Mesenchymal stem cell (in vitro differentiated cells and primary cell): ENCODE data around the gene CROCC.
A peak's percentile ranks its signal among the peaks of the same experiment; 100 is the strongest.
"Not testable (repeated sequence)": the region's sequence is repeated elsewhere in the genome, so short reads cannot be mapped to it uniquely, and the experiment has no call there.

Experiments
- DNase-seq: peaks from one replicate; pipeline ENCODE4 v3.0.0-alpha.2; 2013
- H2AFZ ChIP-seq: one replicate; pipeline ENCODE4 v1.6.1; 2013; ENCODE audit warnings: low read depth, mild to moderate bottlenecking, control low read depth, inconsistent platforms, low read length, moderate library complexity
- H2AK5ac ChIP-seq: 2 replicates; pipeline ENCODE4 v1.6.1; 2013; ENCODE audit warnings: low read length, moderate library complexity, mild to moderate bottlenecking, inconsistent platforms; ENCODE audit not compliant: severe bottlenecking
- H2BK120ac ChIP-seq: one replicate; pipeline ENCODE4 v1.6.1; 2013; ENCODE audit warnings: low read depth, mild to moderate bottlenecking, inconsistent platforms, low read length, moderate library complexity
- H2BK12ac ChIP-seq, 2 experiments: one replicate each; pipeline ENCODE4 v1.6.1; 2013; ENCODE audit warnings: inconsistent platforms in 2 of 2, low read length in 2 of 2, mild to moderate bottlenecking in 2 of 2, moderate library complexity in 2 of 2, control low read depth in 1 of 2
- H2BK15ac ChIP-seq: one replicate; pipeline ENCODE4 v1.6.1; 2013; ENCODE audit warnings: mild to moderate bottlenecking, low read depth, inconsistent platforms; ENCODE audit not compliant: poor library complexity, severe bottlenecking
- H2BK5ac ChIP-seq: 2 replicates; pipeline ENCODE4 v1.6.1; 2013; ENCODE audit warnings: low read depth, mild to moderate bottlenecking, low read length, control low read depth, inconsistent platforms; ENCODE audit not compliant: poor library complexity, severe bottlenecking
- H3K14ac ChIP-seq, 2 experiments: one replicate each; pipeline ENCODE4 v1.6.1; 2013; ENCODE audit warnings: inconsistent platforms in 2 of 2, low read length in 2 of 2, control low read depth in 1 of 2, mild to moderate bottlenecking in 1 of 2, moderate library complexity in 1 of 2
- H3K18ac ChIP-seq, 2 experiments: one replicate each; pipeline ENCODE4 v1.6.1; 2013; ENCODE audit warnings: inconsistent platforms in 2 of 2, low read length in 2 of 2, control low read depth in 1 of 2, low read depth in 1 of 2, mild to moderate bottlenecking in 1 of 2
- H3K23ac ChIP-seq, 2 experiments: one replicate each; pipeline ENCODE4 v1.6.1; 2013; ENCODE audit warnings: inconsistent platforms in 2 of 2, low read length in 2 of 2, mild to moderate bottlenecking in 2 of 2, moderate library complexity in 2 of 2, control low read depth in 1 of 2
- H3K27ac ChIP-seq: 2 replicates; pipeline ENCODE4 v1.5.1; 2013; ENCODE audit warnings: mild to moderate bottlenecking, moderate library complexity, low read length, control low read depth, inconsistent platforms; ENCODE audit not compliant: poor library complexity, severe bottlenecking
- H3K27me3 ChIP-seq, 2 experiments: 2 replicates each; pipeline versions ENCODE4 v1.6.1 to v1.7.0; 2013; ENCODE audit warnings: low read length in 2 of 2, mild to moderate bottlenecking in 2 of 2, moderate library complexity in 2 of 2, control low read depth in 1 of 2, inconsistent platforms in 1 of 2; ENCODE audit not compliant: control insufficient read depth in 1 of 2, insufficient read depth in 1 of 2
- H3K36me3 ChIP-seq, 2 experiments: 2 replicates each; pipeline versions ENCODE4 v1.6.1 to v1.7.0; 2013; ENCODE audit warnings: low read length in 2 of 2, control low read depth in 1 of 2, inconsistent platforms in 1 of 2, low read depth in 1 of 2, mild to moderate bottlenecking in 1 of 2; ENCODE audit not compliant: insufficient read depth in 2 of 2, control insufficient read depth in 1 of 2
- H3K4ac ChIP-seq, 2 experiments: one replicate each; pipeline ENCODE4 v1.6.1; 2013; ENCODE audit warnings: inconsistent platforms in 2 of 2, low read length in 2 of 2, mild to moderate bottlenecking in 2 of 2, moderate library complexity in 2 of 2, control low read depth in 1 of 2, low read depth in 1 of 2
- H3K4me1 ChIP-seq: 2 replicates; pipeline ENCODE4 v1.6.1; 2013; ENCODE audit warnings: low read depth, low read length, control low read depth; ENCODE audit not compliant: control insufficient read depth, insufficient read depth
- H3K4me2 ChIP-seq: 2 replicates; pipeline ENCODE4 v1.6.1; 2013; ENCODE audit warnings: low read length, mild to moderate bottlenecking, inconsistent platforms; ENCODE audit not compliant: poor library complexity, severe bottlenecking
- H3K4me3 ChIP-seq, 2 experiments: 2 replicates each; pipeline versions ENCODE4 v1.5.1 to v1.7.0; 2013; ENCODE audit warnings: low read length in 2 of 2, mild to moderate bottlenecking in 2 of 2, control low read depth in 1 of 2, low read depth in 1 of 2; ENCODE audit not compliant: insufficient read depth in 1 of 2
- H3K79me1 ChIP-seq: replicated peaks from 2 replicates; pipeline ENCODE4 v1.6.1; 2013; ENCODE audit warnings: mild to moderate bottlenecking, control low read depth, low read length, inconsistent platforms; ENCODE audit not compliant: poor library complexity, severe bottlenecking
- H3K9ac ChIP-seq: 2 replicates; pipeline ENCODE4 v1.7.0; 2013; ENCODE audit warnings: mild to moderate bottlenecking, low read length, moderate library complexity
- H3K9me3 ChIP-seq: 2 replicates; pipeline ENCODE4 v1.7.0; 2013; ENCODE audit warnings: mild to moderate bottlenecking, low read length; ENCODE audit not compliant: control insufficient read depth
- H4K8ac ChIP-seq: one replicate; pipeline ENCODE4 v1.6.1; 2013; ENCODE audit warnings: inconsistent platforms, mild to moderate bottlenecking, low read length, moderate library complexity
- H4K91ac ChIP-seq: one replicate; pipeline ENCODE4 v1.6.1; 2013; ENCODE audit warnings: mild to moderate bottlenecking, low read length, inconsistent platforms
- WGBS: methylation state at CpG from one replicate; pipeline ENCODE4 v1.1.7; 2013; ENCODE audit warnings: mixed read lengths; 5-methylcytosine and 5-hydroxymethylcytosine counted together

CROCC gene

GRCh38 chr1:16952376-16952775, 30.6 kb downstream of the CROCC start:
- 96% methylated on average over 4 of the region's 4 CpGs for WGBS
- H2AFZ ChIP-seq, H3K9ac ChIP-seq, H3K79me1 ChIP-seq, H3K18ac ChIP-seq, H3K4me3 ChIP-seq, H3K9me3 ChIP-seq, H3K4ac ChIP-seq, H4K8ac ChIP-seq, H2BK5ac ChIP-seq, DNase-seq, H2BK120ac ChIP-seq, H3K23ac ChIP-seq, H3K27ac ChIP-seq, H2BK15ac ChIP-seq, H3K14ac ChIP-seq, H3K27me3 ChIP-seq, H2BK12ac ChIP-seq, H2AK5ac ChIP-seq, H3K4me2 ChIP-seq, H4K91ac ChIP-seq: not testable (repeated sequence)
- Histone ChIP-seq H3K36me3 (peaks cover 4 to 26% of the 10 kb centered on the region in 2 experiments), H3K4me1 (peaks cover 16% of the 10 kb centered on the region)

- no peak overlapping the region for H3K23ac ChIP-seq
- no peak overlapping the region for H4K8ac ChIP-seq
- no peak overlapping the region for H2BK15ac ChIP-seq
- no peak overlapping the region for H2AFZ ChIP-seq
- H3K36me3 ChIP-seq = peaks cover 7 to 32% of the 10 kb centered on the region in 2 experiments
- no peaks in the 10 kb centered on the region for H3K9me3 ChIP-seq
- 95% methylated on average over 16 of the region's 18 CpGs for WGBS
- no peak overlapping the region for H2BK120ac ChIP-seq
- no peak overlapping the region for H3K4ac ChIP-seq
- no peak overlapping the region for H2BK5ac ChIP-seq
- DNase-seq = no peak
- no peak overlapping the region for H3K18ac ChIP-seq
- H3K9ac ChIP-seq = no peak overlapping the region
- no peak overlapping the region for H3K14ac ChIP-seq
- H3K27ac ChIP-seq = no peak overlapping the region
- no peaks in the 10 kb centered on the region for H3K27me3 ChIP-seq
- no peak overlapping the region for H4K91ac ChIP-seq
- H3K79me1 ChIP-seq = no peaks in the 10 kb centered on the region
- no peak overlapping the region for H2AK5ac ChIP-seq
- no peak overlapping the region for H3K4me2 ChIP-seq
- no peak overlapping the region for H2BK12ac ChIP-seq
- peaks cover 4% of the 10 kb centered on the region for H3K4me1 ChIP-seq
- no peak overlapping the region for H3K4me3 ChIP-seq
Measured at GRCh38 chr1:16954579-16954978, 32.8 kb downstream of the CROCC start.

GRCh38 chr1:16955186-16955585, 33.5 kb downstream of the CROCC start:
- no peak overlapping the region for H2AFZ ChIP-seq
- H3K4ac ChIP-seq = no peak overlapping the region
- no peak overlapping the region for H3K4me2 ChIP-seq
- H3K18ac ChIP-seq = no peak overlapping the region
- H3K9ac ChIP-seq = no peak overlapping the region
- no peak overlapping the region for H2BK5ac ChIP-seq
- peak overlapping the region in 1 of 2 experiments; percentile 32 for H3K4me3 ChIP-seq
- no peak overlapping the region for H2AK5ac ChIP-seq
- peaks cover 7 to 32% of the 10 kb centered on the region in 2 experiments for H3K36me3 ChIP-seq
- H3K27me3 ChIP-seq = no peaks in the 10 kb centered on the region
- no peak overlapping the region for H2BK120ac ChIP-seq
- H3K27ac ChIP-seq = no peak overlapping the region
- no peak for DNase-seq
- H3K4me1 ChIP-seq = peaks cover 4% of the 10 kb centered on the region
- no peak overlapping the region for H4K91ac ChIP-seq
- H3K23ac ChIP-seq = no peak overlapping the region
- no peak overlapping the region for H2BK15ac ChIP-seq
- H3K9me3 ChIP-seq = no peaks in the 10 kb centered on the region
- no peak overlapping the region for H2BK12ac ChIP-seq
- H4K8ac ChIP-seq = no peak overlapping the region
- H3K79me1 ChIP-seq = no peaks in the 10 kb centered on the region
- 97% methylated on average over 22 of the region's 25 CpGs for WGBS
- H3K14ac ChIP-seq = no peak overlapping the region

- H3K4me1 ChIP-seq = peaks cover 14% of the 10 kb centered on the region
- no peak overlapping the region for H3K23ac ChIP-seq
- no peak for DNase-seq
- no peak overlapping the region for H2BK15ac ChIP-seq
- H2BK5ac ChIP-seq = no peak overlapping the region
- no peak overlapping the region for H4K91ac ChIP-seq
- no peak overlapping the region for H3K4me3 ChIP-seq
- H3K14ac ChIP-seq = no peak overlapping the region
- no peaks in the 10 kb centered on the region for H3K9me3 ChIP-seq
- WGBS = 93% methylated on average over 8 of the region's 8 CpGs
- no peaks in the 10 kb centered on the region for H3K27me3 ChIP-seq
- H3K18ac ChIP-seq = no peak overlapping the region
- no peak overlapping the region for H3K4ac ChIP-seq
- no peak overlapping the region for H3K27ac ChIP-seq
- H3K79me1 ChIP-seq = peaks cover 3% of the 10 kb centered on the region
- H3K4me2 ChIP-seq = no peak overlapping the region
- no peak overlapping the region for H3K9ac ChIP-seq
- H3K36me3 ChIP-seq = peaks cover 7 to 32% of the 10 kb centered on the region in 2 experiments
- no peak overlapping the region for H2AK5ac ChIP-seq
- H4K8ac ChIP-seq = no peak overlapping the region
- no peak overlapping the region for H2BK120ac ChIP-seq
- H2BK12ac ChIP-seq = no peak overlapping the region
- H2AFZ ChIP-seq = no peak overlapping the region
Measured at GRCh38 chr1:16956775-16957174, 35.0 kb downstream of the CROCC start.
